Panc1 (cell line): Measurements from ENCODE around the gene PIEZO1. TPM values are rescaled to one million over a fixed set of nuclear protein-coding genes. Genes with fewer than 3 reads are reported as not detected.

Source experiments
- ATAC-seq: fragments of 200-7000 bp; cut with Tn5 transposase; 2 replicates; pipeline ENCODE4 v1.9.1; 2020; ENCODE audit warnings: mild to moderate bottlenecking, moderate library complexity
- BruUV-seq: library from RNA; stranded (reverse); fragments of 400-500 nt; replicated peaks from 2 replicates; lab custom pipeline; 2021; lab: Mats Ljungman, UMichigan
- CTCF ChIA-PET: fragments of 300-600 bp; sonication (Branson Sonifier 250); formaldehyde crosslinking; loops from one replicate; lab custom pipeline; 2022; ENCODE audit warnings: antibody characterized with exemption; lab: Charles Lee
- POLR2A ChIA-PET: fragments of 300-600 bp; sonication (Branson Sonifier 250); formaldehyde crosslinking; loops from one replicate; lab custom pipeline; 2022; ENCODE audit warnings: antibody characterized with exemption; lab: Charles Lee
- DNase-seq: peaks from one replicate; pipeline ENCODE4 v3.0.0-alpha.2; 2010; ENCODE audit warnings: low read depth, low spot score
- H3K27ac ChIP-seq: 2 replicates; pipeline ENCODE4 v1.5.1; 2011; ENCODE audit warnings: mild to moderate bottlenecking, low read length, inconsistent platforms
- H3K27me3 ChIP-seq: fragments of 200-500 bp; sonication (Bioruptor generic); 2 replicates; pipeline ENCODE4 v1.6.0; 2014; ENCODE audit warnings: low read length, inconsistent platforms; ENCODE audit not compliant: control insufficient read depth, insufficient read depth
- H3K36me3 ChIP-seq: fragments of 200-500 bp; sonication (Bioruptor generic); 2 replicates; pipeline ENCODE4 v1.5.1; 2014; ENCODE audit warnings: inconsistent platforms, mild to moderate bottlenecking, low read length, moderate library complexity; ENCODE audit not compliant: control insufficient read depth, insufficient read depth
- H3K4me1 ChIP-seq: 2 replicates; pipeline ENCODE4 v1.5.1; 2011; ENCODE audit warnings: inconsistent platforms, mild to moderate bottlenecking, low read length, moderate library complexity; ENCODE audit not compliant: control insufficient read depth, insufficient read depth
- H3K4me3 ChIP-seq, 2 experiments: 2 replicates each; pipeline ENCODE4 v1.5.1; 2011 to 2012; ENCODE audit warnings: low read depth in 2 of 2, low read length in 2 of 2, mild to moderate bottlenecking in 2 of 2, inconsistent platforms in 1 of 2, moderate library complexity in 1 of 2
- H3K9me3 ChIP-seq: fragments of 200-500 bp; sonication (Bioruptor generic); 2 replicates; pipeline ENCODE4 v1.5.1; 2014; ENCODE audit warnings: low read depth, mild to moderate bottlenecking, inconsistent platforms, low read length, moderate library complexity; ENCODE audit not compliant: control insufficient read depth, insufficient read depth
- POLR2AphosphoS5 ChIP-seq: IDR thresholded peaks from 2 replicates; pipeline ENCODE4 v1.6.1; 2012; ENCODE audit warnings: mild to moderate bottlenecking, low read depth, low read length, moderate library complexity
- SIN3A ChIP-seq: IDR thresholded peaks from 2 replicates; pipeline ENCODE4 v1.6.1; 2012; ENCODE audit warnings: low read depth, mild to moderate bottlenecking, low read length, moderate library complexity, borderline replicate concordance; ENCODE audit not compliant: insufficient read depth
- TCF7L2 ChIP-seq: IDR thresholded peaks from 2 replicates; pipeline ENCODE4 v1.6.1; 2011; ENCODE audit warnings: mild to moderate bottlenecking, low read depth, low read length, inconsistent platforms
- in situ Hi-C: cut with HindIII; loops from 2 replicates; pipeline ENCODE4 v1.10.0; 2016; ENCODE audit warnings: low sequenced_read_pairs, low pct_unique_long_range_greater_than_20kb
- intact Hi-C: fragments of 100-400 bp; cut with micrococcal nuclease; formaldehyde crosslinking; loops from one replicate; pipeline ENCODE4 v1.10.0; 2022; ENCODE audit not compliant: unreplicated experiment
- total RNA-seq: library from RNA; stranded (reverse); gene quantifications from one replicate; pipeline ENCODE4 v1.2.1, GENCODE V29; 2021; ENCODE audit not compliant: unreplicated experiment
- TF ChIP-seq, protein P1 (sequence below): fragments of 450-650 bp; IDR thresholded peaks from 2 replicates; pipeline ENCODE4 v1.5.1; 2017; ENCODE audit warnings: mild to moderate bottlenecking
- TF ChIP-seq, protein P2 (sequence below), 2 experiments: IDR thresholded peaks; 2 replicates each; pipeline ENCODE4 v1.6.1; 2011 to 2012; ENCODE audit warnings: low read depth in 2 of 2, control low read depth in 1 of 2, low read length in 1 of 2, mild to moderate bottlenecking in 1 of 2, moderate library complexity in 1 of 2; ENCODE audit not compliant: insufficient read depth in 1 of 2

The PIEZO1 gene
- total RNA-seq, 1 experiment from 2014 or later = 175 TPM

DNA sequence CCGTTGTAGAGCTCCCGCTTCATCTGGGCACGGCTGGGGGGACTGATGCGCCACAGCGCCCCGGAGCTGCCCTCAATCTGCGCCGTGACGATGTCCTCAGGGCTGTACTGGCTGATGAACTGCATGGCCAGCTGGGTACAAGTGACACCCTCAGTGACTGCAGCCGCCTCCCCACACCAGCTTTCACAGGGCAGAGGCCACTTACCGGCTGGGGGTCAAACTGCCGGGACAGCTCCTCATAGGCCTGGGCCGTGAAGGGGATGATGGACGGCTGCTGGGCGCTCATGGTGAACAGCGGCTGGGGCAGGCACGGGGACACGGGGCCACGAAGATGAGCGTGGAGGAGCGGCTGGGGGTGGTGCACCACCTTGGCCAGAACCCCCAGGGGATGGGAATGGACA is 68.4 kb downstream of the PIEZO1 start:
- Histone ChIP-seq H3K4me3 (no peak overlapping the region), H3K4me1 (no peaks in the 10 kb centered on the region; the same call in 1 of the 2 replicates), H3K27me3 (no peaks in the 10 kb centered on the region), H3K27ac (no peak overlapping the region), H3K36me3 (peaks cover 2% of the 10 kb centered on the region), H3K9me3 (no peaks in the 10 kb centered on the region)
- ChIA-PET POLR2A (no interaction called here), CTCF (interaction anchor here (0.6 kb wide), 1 partner anchor 21 kb away, joined by 3 read pairs; no protein-coding TSS in a partner anchor)
- ATAC-seq (no peak), DNase-seq (no peak)
- TF ChIP-seq TCF7L2 = no peak
- TF ChIP-seq, protein P1, sequence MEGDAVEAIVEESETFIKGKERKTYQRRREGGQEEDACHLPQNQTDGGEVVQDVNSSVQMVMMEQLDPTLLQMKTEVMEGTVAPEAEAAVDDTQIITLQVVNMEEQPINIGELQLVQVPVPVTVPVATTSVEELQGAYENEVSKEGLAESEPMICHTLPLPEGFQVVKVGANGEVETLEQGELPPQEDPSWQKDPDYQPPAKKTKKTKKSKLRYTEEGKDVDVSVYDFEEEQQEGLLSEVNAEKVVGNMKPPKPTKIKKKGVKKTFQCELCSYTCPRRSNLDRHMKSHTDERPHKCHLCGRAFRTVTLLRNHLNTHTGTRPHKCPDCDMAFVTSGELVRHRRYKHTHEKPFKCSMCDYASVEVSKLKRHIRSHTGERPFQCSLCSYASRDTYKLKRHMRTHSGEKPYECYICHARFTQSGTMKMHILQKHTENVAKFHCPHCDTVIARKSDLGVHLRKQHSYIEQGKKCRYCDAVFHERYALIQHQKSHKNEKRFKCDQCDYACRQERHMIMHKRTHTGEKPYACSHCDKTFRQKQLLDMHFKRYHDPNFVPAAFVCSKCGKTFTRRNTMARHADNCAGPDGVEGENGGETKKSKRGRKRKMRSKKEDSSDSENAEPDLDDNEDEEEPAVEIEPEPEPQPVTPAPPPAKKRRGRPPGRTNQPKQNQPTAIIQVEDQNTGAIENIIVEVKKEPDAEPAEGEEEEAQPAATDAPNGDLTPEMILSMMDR = no peak
- TF ChIP-seq, protein P2, sequence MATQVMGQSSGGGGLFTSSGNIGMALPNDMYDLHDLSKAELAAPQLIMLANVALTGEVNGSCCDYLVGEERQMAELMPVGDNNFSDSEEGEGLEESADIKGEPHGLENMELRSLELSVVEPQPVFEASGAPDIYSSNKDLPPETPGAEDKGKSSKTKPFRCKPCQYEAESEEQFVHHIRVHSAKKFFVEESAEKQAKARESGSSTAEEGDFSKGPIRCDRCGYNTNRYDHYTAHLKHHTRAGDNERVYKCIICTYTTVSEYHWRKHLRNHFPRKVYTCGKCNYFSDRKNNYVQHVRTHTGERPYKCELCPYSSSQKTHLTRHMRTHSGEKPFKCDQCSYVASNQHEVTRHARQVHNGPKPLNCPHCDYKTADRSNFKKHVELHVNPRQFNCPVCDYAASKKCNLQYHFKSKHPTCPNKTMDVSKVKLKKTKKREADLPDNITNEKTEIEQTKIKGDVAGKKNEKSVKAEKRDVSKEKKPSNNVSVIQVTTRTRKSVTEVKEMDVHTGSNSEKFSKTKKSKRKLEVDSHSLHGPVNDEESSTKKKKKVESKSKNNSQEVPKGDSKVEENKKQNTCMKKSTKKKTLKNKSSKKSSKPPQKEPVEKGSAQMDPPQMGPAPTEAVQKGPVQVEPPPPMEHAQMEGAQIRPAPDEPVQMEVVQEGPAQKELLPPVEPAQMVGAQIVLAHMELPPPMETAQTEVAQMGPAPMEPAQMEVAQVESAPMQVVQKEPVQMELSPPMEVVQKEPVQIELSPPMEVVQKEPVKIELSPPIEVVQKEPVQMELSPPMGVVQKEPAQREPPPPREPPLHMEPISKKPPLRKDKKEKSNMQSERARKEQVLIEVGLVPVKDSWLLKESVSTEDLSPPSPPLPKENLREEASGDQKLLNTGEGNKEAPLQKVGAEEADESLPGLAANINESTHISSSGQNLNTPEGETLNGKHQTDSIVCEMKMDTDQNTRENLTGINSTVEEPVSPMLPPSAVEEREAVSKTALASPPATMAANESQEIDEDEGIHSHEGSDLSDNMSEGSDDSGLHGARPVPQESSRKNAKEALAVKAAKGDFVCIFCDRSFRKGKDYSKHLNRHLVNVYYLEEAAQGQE (IDR thresholded peaks at IDR 0.05; ENCODE audit: insufficient read depth in 1 of 2, low read depth in 2 of 2, low read length in 1 of 2) = no peak
- in situ Hi-C loops = no loop called here
- BruUV-seq = TSS peak; percentile 62
- intact Hi-C loops = no loop called here

DNA sequence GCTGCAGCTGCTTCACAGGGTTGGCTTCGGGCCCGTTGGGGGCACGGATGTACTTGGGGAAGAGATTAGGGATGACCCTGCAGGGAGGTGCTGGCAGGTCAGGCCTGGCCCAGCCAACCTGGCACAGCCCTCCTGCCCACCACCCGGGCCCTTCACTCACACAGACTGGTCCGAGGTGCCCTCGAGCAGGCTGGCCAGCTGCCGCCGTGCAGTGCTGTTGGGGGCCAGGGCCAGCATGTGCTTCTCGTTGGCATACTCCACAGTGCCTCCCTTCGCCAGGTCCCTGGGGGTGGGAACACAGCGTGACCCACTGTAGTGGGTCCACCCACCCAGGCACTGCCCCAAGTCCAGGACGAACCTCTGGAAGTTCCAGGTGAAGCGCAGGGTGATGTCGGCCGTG is 68.8 kb downstream of the PIEZO1 start:
- intact Hi-C loops = no loop called here
- H3K27ac ChIP-seq = no peak overlapping the region
- POLR2A ChIA-PET = no interaction called here
- ATAC-seq = no peak
- no peak for TF ChIP-seq POLR2AphosphoS5
- in situ Hi-C loops = no loop called here
- no peaks in the 10 kb centered on the region for H3K27me3 ChIP-seq
- H3K36me3 ChIP-seq = peaks cover 2% of the 10 kb centered on the region
- no peak for DNase-seq
- no peaks in the 10 kb centered on the region for H3K9me3 ChIP-seq
- no peak overlapping the region for H3K4me3 ChIP-seq
- CTCF ChIA-PET = interaction anchor here (0.6 kb wide), 1 partner anchor 21 kb away, joined by 3 read pairs; no protein-coding TSS in a partner anchor
- BruUV-seq = no TSS peak
- no peaks in the 10 kb centered on the region; the same call in 1 of the 2 replicates for H3K4me1 ChIP-seq

DNA sequence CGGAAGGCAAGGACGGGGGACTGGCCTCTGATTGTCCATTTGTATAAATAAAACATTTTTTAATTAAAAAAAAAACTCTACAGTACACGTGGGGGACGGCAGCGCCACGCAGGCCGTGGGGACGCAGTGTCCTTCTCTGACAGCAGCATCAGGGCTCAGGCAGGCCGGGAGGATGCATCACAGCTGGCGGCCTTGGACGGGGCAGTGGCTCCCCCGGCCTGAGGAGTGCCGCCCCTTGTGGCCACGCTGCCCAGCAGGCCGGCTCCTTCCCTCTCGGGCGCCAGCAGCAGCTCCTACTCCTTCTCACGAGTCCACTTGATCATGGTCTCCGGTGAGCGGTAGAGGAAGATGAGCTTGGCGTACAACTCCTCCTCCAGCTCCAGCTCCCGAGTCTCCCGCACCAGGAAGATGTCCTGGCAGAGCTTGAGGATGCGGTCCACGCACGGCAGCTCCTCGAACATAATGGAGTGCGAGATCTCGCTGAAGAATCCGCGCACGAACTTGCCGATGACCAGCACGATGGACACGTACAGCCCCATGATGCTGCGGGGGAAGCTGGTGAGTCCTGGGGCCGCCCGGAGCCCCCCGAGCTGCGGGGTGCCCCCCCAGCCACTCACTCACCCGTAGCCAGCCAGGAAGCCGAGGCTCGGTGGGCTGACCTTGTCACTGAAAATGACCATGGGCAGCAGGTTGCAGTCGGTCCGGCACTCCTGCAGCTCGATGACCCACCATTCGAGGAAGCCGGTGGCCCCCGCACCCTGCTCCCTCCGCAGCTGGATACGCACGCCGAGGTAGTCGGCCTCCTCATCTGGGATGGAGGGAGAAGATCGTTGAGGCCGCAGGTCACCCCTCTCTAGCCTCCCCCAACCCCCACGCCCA is 69.5 kb downstream of the PIEZO1 start:
- no peaks in the 10 kb centered on the region; the same call in 1 of the 2 replicates for H3K4me1 ChIP-seq
- H3K27me3 ChIP-seq = no peaks in the 10 kb centered on the region
- CTCF ChIA-PET = no interaction called here
- DNase-seq = no peak
- in situ Hi-C loops (no loop called here), intact Hi-C loops (no loop called here)
- no peak overlapping the region for H3K4me3 ChIP-seq
- TF ChIP-seq TCF7L2 (no peak), SIN3A (no peak), POLR2AphosphoS5 (no peak)
- TF ChIP-seq, protein P1 = no peak
- TF ChIP-seq, protein P2 (IDR thresholded peaks at IDR 0.05; ENCODE audit: insufficient read depth in 1 of 2, low read depth in 2 of 2, low read length in 1 of 2) = no peak
- ATAC-seq = no peak
- no TSS peak for BruUV-seq
- H3K36me3 ChIP-seq = peaks cover 2% of the 10 kb centered on the region
- H3K27ac ChIP-seq = no peak overlapping the region
- POLR2A ChIA-PET = no interaction called here
- H3K9me3 ChIP-seq = no peaks in the 10 kb centered on the region
